GM23338 (cell line): ENCODE measurements around the gene TULP3.

Experiments used
- CTCF ChIP-seq, 2 experiments: fragments of 200-600 bp in 1 of 2; sonication (generic) in 1 of 2; conservative IDR thresholded peaks; 2 replicates each; pipeline versions ENCODE4 v1.5.1 to v1.6.1; 2016 to 2017; ENCODE audit warnings: antibody characterized with exemption in 2 of 2, low read depth in 2 of 2, mild to moderate bottlenecking in 2 of 2, moderate library complexity in 1 of 2
- EZH2 ChIP-seq: fragments of 200-600 bp; sonication (generic); IDR thresholded peaks from one replicate; pipeline ENCODE4 v1.8.0; 2017; ENCODE audit warnings: antibody characterized with exemption, mild to moderate bottlenecking, low read depth; ENCODE audit not compliant: unreplicated experiment
- JUNB ChIP-seq: IDR thresholded peaks from one replicate; pipeline ENCODE4 v1.6.1; 2016; ENCODE audit warnings: antibody characterized with exemption; ENCODE audit not compliant: unreplicated experiment
- POLR2AphosphoS5 ChIP-seq: IDR thresholded peaks from 2 replicates; pipeline ENCODE4 v1.6.1; 2016; ENCODE audit warnings: antibody characterized with exemption, low read depth
- REST ChIP-seq: IDR thresholded peaks from one replicate; pipeline ENCODE4 v1.6.1; 2018; ENCODE audit warnings: antibody characterized with exemption; ENCODE audit not compliant: unreplicated experiment

GRCh38 chr12:2973566-2973965, 82.9 kb downstream of the TULP3 start:
- TF ChIP-seq CTCF (conservative IDR thresholded peaks at IDR 0.05; ENCODE audit: low read depth in 2 of 2) (no peak), JUNB (no peak), REST (no peak), EZH2 (no peak), POLR2AphosphoS5 (no peak)
